ENCODE results near the gene HES3.

The HES3 gene, protein sequence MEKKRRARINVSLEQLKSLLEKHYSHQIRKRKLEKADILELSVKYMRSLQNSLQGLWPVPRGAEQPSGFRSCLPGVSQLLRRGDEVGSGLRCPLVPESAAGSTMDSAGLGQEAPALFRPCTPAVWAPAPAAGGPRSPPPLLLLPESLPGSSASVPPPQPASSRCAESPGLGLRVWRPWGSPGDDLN

DNA sequence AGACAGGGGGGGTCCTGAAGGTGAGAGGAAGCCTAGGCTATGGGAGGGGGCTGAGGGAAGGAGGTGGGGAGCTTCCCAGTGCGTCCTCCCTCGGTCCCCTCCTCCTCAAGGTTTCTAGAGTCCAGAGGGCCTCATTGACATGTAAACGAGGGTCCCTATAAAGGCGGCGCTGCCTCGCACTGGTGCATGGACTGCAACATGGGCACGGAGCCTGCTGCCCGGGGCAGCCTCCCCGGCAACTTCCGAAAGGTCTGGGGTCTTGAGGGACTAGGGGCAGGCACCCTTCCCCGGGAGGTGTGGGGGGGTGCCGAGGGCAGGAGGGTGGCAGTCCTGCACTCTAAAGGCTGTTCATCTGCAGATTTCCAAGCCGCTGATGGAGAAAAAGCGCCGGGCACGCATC, at the start of gene HES3:
Gene HES3 (plus strand): TSS at position 187 of the 400 bp plus-strand sequence. CDS start 187 bp downstream, at position 374.
- no peak for DNase-seq

DNA sequence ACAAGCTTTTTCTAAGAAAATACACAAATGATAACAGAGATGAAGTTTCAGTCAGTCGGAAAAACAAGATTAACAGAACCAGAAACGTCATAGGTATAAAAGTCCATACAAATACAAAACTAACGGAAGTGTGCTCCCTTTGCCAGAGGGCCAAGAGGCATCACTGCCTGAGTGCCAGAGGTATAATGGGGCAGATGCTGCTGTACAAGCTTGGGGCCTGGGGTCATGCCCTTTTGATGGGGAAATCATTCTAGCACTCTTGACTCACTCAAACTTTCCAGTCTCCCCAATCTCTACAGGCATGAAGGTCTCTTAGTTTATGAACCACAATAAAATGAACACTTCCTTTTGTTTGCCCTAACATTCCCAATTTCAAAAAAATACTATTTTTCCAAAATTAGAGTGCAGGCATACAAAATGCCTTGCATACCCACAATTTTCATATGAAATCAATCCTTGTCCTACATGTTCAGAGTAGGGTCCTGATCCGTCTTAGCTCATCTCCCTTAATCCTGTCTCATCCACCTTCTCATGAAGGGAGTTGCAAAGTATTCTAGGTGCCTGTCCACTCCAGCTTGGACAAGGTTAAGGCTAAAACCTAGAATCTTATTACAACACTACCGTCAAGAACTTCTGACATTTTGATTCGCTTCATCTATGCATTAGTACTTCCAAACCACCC, 46.1 kb upstream of the HES3 start:
- DNase-seq: no peak

DNA sequence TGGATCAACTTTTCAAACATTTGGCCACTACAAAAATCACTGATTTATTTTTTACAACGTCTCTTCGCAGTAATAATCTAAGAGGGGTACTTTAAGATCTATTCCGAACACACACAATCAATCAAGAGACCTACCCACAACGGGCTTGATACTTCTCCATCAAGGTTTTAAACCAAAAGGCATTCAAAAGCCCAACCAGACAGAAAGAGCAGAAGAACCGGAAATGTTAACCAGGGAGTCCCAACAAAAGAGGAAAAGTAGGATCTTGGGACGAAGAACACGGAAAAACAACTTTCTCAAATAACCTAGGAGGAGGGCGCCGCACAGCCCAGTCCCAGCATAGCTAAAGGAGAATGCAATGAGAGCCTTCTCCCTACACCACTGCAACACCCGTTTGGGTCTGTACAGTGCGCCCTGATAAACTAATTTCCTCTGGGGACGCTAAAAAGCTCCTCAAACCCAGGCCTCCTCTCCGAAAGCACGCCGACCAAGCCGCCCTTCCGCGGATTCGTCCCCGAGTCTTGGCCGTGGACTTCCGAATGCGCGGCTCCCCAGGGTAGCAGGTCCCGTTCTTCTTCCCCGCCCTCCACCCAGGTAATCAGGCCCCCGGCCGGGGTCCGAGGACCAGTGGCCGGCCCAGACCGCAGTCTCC, 45.2 kb upstream of the HES3 start:
- DNase-seq: peak in 1 of 58 donors; percentile 44

DNA sequence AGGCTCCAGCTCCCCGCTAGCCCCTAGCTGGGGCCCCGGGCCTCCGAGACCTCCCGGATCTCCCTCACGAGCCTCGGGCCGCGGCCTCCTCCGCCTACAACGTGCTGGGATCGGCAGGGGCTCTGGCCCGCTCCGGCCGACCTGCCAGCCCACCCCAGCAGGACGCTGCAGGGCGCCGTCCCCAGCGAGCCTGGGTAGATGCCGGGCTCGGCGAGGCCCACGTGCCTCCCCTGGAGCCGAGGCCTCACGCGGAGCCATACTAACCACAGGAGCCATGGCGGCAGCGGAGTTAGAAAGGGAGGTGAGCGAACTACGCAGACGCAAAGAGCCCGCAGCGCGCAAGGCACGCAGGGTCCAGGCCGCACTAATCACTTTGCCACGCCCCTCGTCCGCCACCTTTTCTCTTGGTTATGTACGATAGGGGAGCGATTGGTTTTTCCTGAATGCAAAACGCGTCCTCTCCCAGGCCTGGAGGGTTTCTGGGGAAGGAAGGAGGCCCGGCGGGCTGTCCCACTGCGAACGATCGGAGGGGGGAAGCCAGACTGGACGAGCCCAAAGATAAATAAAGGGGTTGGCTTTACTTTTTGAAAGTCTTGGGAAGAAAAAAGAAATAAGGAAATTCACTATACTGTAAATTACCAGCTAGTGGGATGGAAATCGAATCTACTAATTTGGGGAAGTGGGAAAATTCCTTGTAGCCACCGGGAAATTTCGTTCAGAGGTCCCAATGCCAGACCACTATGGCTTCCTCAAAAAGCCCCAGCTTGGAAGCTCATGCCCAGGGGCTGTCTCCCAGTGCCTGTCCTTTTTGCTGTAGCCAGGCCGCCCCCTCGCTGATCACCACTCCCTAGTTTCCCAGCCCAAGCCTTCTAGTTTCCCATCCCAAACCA, 44.4 kb upstream of the HES3 start, which contains the start of gene RPL22:
Gene RPL22 (minus strand): TSS at position 298 of the 890 bp plus-strand sequence. CDS start 22 bp downstream, at position 276.
- DNase-seq: peak; percentile 81 to 98 (median 96)

DNA sequence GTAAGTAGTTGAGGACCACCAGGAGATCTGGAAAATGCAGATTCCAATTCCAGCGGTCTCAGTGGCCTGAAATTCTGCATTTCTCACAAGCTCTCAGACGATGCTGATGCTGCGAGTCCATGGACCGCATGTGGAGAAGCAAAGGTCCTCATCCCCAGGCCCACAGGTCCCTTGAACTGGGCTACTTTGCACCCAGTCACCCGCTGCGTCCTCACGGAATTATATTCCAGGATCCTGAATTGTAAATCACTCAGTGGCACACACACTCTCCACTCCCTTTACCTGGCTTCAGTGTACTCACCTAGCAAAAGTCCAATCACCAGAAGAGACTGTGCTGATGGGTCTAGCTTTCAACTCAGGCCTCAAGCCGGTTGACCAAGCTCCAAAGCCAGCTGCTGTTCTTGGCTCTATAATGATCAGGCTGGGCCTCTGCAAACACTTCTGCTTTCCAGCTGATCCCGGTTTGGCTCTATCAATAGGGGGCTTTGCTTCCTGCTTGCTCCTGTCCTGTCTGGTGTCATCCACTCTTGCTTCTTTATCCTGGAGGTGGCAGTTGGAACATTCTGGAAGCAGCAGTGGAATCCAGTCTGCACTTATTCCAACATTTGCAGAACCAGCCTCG, 43.7 kb upstream of the HES3 start:
- no peak for DNase-seq

DNA sequence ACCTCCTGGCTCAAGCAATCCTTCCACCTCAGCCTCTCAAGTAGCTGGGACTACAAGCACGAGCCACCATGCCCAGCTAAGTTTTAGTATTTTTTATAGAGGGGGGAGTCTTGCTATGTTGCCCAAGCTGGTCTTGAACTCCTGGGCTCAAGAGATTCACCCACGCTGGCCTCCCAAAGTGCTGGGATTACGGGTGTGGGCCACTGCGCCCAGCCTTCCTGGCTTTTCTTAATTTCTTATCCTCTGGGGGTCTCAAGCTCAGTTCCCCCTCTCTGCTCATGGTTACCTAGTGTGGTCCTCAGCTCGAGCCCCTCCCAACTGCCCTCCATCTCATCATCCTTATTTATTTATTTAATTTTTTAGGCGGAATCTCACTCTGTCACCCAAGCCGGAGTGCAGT, 41.7 kb upstream of the HES3 start:
- no peak for DNase-seq

DNA sequence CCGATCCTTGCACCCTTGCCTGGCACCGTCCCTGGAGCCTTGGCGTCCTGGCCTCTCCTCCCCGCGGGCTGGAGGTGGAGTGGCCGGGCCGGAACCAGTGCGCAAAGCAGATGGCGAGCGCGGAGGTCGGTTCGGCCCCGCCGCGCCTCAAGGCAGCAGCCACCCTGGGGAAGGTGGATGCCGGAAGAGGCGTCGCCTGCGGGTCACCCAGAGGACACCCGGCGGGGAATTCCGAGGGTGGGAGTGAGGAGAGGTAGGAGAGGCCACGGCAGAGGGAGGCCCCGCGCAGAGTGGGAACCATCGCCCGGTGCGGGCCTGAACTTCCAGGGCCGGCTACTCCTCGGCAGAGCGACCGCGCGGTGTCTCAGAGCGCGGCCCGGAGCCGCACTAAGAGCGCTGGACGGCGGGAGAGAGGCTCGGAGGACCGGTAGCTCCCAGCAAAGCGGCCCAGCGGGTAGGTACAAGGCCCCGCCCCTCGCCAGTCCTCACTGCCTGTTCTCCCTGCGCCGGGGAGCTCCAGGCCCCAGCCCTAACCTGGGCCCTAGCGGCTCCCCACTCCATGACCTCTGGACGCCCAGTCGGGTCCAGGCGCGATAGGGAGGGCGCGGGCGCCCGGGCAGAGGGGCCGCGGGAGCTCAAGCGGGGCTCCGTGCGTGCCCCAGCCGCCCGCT, 38.0 kb upstream of the HES3 start, which contains the start of gene RNF207:
Gene RNF207 (plus strand): TSS at position 271 of the 671 bp plus-strand sequence. CDS start 417 bp downstream, outside the sequence.
- no peak for DNase-seq

DNA sequence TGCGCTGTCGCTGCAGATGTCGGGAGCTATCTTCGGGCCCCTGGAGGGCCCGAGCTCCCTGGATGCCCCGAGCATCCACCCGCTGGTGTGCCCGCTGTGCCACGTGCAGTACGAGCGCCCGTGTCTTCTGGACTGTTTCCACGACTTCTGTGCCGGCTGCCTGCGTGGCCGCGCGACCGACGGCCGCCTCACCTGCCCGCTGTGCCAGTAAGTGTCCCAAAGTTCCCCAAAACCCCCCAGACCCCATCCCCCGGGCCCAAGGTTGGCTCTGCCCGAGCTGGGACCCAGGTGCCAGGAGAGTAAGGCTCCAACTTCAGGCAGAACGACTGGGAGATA, 37.5 kb upstream of the HES3 start:
- no peak for DNase-seq

DNA sequence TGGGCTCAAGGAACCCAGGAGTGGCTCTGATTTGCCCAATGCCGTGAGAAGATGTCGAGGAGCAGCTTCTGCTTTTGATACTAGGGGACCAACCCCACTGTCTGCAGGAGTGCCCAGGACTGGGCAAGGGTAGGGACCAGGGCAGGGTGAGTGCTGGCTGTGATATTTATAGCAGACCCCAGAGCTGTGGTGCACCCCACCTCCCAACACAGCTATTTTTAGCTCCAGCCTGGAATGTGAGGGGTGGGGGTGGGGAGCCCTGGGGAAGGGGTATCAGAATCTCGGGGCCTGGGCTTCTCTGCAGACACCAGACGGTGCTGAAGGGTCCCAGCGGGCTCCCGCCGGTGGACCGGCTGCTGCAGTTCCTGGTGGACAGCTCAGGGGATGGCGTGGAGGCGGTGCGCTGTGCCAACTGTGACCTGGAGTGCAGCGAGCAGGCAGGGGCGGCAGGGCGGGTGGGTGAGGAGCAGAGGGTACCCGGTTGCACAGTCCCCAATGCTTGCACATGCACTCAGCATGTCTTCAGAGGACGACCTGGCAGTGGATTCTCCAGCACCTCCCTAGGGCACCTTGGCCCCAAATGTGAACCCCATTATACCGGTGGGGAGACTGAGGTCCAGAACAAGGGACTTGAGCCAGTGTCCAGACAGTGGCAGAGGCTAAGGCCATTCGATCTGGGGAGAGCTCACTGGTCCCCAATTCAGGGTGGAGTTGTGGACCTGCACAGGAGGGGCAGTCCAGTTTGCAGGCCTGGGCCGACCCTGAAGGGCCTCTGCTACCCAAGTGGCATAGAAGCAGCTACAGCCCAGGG, 36.7 kb upstream of the HES3 start:
- no peak for DNase-seq

DNA sequence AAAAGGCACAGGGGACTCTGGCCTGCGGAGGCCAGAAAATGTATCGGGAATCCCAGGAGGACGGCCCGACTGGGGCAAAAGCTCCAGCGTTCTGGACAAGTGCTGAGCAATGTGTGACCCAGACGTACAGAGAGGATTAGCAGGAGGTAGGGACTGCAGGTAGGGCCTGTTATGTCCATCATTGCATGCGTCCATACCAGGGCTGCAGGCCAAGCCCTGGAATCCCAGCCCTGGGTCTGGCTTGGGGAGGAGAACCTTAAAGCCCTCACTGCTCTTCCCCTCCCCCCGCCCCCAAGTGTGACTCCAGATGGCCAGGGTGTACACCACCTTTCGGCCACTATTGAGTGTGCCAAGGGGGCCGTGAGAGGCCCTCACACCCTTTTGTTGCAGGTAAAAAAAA, 36.1 kb upstream of the HES3 start:
- DNase-seq: no peak

DNA sequence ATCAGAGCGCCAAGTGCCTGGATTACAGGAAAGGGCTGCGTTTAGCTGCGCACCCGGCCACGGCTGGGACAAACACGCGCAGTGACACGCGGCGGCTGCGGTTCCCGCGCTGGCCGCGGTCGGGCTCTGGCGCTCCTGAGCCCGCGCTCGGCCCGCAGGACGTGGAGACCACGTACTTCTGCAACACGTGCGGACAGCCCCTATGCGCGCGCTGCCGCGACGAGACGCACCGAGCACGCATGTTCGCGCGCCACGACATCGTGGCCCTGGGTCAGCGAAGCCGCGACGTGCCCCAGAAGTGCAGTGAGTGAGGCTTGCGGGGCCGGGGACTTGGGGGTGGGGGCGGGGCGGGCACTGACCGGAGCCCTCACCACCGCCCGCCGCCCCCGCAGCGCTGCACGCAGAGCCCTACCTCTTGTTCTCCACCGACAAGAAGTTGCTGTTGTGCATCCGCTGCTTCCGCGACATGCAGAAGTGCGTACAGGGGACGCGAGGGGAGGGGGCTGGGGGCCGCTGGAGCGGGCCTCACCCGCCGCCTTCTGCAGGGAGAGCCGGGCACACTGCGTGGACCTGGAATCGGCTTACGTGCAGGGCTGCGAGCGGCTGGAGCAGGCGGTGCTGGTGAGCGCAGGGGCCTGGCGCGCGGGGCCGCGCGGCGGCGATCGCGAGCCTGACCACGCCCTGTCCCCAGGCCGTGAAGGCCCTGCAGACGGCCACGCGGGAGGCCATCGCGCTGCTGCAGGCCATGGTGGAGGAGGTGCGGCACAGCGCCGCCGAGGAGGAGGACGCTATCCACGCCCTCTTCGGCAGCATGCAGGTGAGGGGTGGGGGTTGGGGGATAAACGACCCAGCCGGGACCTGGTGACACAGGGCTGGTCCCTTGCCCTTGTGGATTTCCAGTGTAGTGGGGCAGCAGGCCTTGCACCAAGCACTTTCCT, 35.0 kb upstream of the HES3 start:
- DNase-seq: peak in 35 of 58 donors; percentile 2 to 72 (median 30)

DNA sequence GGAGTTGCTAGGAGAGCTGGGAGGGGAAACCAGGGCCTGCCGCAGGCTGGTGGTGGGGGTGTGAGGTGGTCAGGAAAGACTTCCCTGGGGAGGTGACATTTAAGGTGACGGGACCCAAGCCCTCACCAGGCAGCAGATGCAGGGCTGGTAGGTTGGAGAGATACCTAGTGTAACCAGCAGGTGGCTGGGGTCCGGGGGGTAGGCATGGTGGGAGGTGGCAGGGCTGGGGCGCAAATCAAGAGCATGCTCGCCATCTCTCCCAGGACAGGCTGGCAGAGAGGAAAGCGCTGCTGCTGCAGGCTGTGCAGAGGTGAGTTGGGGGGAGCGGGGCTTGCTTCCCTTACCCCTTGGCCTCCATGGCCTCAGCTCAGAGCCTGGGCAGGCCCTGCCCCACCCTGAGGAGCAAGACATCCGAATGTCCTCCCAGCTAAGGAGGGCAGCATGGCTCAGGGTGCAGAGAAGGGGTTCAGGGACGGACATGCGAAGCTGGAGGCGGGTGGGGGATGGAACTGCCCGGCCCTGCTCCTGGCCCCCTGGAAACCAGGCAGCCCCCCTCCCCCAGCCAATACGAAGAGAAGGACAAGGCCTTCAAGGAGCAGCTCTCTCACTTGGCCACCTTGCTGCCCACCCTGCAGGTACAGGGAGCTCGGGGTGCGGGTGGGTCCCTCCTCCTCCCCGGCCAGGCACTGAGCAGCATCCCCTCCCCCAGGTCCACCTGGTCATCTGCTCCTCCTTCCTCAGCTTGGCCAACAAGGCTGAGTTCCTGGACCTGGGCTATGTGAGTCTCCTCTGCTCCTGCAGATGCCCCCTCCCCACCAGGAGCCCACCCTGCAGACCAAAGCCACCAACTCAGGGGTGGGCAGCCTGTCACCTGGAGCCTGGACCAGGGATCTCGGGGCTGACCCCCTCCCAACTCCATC, 34.1 kb upstream of the HES3 start:
- DNase-seq: no peak

DNA sequence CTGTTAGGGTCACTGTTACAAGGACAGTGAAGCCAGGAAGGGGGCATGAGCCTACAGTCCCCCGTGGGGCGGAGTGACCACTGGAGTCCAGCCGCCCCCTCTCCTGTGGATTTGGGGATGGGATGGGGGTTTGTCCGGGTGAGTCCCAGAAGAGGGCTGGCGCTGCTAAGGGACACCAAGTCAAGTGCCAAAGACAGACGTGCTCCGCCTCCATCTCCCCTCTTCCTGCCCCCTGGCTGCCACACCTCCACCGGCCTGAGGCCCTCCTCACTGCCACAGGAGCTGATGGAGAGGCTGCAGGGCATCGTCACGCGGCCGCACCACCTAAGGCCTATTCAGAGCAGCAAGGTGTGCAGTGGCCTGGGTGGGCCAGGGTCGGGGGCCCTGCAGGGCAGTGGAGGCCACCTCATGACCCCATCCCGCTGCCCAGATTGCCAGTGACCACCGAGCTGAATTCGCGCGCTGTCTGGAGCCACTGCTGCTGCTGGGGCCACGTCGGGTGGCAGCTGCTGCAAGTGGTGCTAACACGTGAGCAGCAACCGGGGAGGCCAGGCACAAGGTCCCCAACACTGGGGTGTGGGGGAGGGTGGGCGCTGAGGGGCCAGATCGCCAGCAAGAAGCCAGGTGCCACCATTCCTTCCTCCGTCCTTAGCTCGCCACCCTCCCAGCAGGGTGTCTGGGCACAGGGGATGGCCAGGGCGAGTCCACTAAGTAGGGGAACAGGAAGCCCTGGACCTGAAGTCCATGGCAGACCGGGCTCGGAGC, 33.2 kb upstream of the HES3 start:
- no peak for DNase-seq

DNA sequence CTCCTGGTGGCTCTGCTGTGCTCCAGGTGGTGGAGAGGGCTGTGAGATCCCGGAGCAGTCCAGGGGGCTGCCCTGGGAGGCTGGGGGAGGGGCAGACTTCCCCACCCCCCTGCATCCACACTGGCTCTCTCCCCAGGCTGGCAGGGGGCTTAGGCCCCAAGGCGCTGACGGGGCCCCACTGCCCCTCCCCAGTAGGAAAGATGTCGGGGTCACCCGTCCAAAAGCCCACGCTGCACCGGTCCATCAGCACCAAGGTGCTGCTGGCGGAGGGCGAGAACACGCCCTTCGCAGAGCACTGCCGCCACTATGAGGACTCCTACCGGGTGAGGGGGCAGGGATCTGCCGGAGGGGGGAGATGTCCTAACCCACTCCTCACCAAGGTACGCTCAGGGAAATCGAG, 32.2 kb upstream of the HES3 start:
- DNase-seq: no peak

DNA sequence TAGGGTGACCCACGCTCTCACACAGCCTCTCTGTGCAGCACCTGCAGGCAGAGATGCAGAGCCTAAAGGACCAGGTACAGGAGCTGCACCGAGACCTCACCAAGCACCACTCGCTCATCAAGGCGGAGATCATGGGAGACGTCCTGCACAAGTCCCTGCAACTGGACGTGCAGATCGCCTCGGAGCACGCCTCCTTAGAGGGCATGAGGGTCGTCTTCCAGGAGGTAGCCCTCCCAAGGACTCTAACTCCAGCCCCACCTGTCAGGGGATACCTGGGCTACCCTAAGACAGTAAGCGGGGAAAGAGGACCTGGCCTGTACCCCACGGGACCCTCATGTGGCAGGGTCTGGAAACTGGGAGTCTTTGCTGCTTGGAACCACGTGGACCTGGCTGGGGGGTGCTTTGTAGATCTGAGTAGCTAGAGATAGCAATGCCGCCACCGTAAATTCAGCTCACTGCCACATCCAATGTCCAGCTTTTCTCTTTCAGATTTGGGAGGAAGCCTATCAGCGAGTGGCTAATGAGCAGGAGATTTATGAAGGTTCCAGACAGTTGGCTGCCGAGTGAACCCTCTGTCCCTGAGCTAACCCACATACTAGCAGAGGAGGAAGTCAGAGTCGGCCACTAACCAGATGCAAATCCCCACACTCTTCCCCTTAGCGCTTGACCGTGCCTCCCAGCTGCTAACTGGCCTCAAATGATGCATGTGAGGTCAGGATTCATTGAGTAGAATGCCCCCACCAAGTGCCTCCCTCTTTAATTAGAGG, 31.6 kb upstream of the HES3 start:
- DNase-seq: no peak
